ENCODE data around the gene AKT2. TPM values are rescaled to one million over a fixed set of nuclear protein-coding genes. Genes with fewer than 3 reads are reported as not detected.

AKT2 gene
- total RNA-seq, 1 experiment from 2014 or later, result 2,376 TPM

DNA sequence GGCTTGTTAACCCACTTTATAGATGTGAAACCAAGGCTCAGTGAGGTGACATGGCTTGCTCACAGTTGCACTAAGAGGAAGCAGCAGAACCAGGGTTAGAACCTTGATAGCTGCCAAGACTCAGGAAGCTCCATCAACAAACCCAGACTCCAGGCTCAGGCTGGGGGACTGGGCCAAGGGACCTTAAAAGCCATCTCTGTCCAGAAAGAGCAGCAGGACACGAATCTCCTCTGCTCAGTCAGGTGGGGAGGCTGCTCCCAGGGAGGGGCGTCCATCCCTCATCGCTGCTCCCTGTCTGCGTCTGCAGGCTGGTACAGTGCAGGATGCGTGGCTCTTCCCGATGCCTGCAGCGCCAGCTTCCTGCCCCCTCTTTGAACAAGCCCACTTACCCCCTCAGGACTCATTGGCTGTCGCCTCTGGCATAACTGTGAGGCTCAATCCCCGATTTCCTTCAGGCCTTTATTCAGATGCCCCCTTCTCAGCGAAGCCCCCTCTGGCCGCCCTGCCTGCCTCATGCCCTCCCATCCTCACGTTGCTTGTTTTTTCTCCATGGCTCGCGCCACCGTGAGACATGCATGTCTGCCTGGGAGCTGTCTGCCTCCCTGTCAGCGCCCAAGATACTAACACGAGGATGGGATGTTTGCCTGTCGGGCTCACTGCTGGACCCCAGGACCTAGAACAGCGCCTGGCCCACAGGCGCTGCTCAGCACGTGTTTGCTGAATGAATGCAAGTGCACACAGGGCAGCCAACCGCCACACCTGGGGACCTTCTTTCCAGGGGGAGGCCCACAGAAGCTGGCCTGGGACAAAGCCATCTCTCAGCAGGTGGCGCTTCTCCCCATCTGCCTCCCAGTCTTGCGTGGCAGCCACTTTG, 21.5 kb downstream of the AKT2 start:
- CTCF ChIA-PET, result interaction anchor here (0.6 to 2.3 kb wide), 10 partner anchors 11 to 1648 kb away, joined by 3 to 18 read pairs (median 4); no protein-coding TSS in a partner anchor
- Histone ChIP-seq H3K4me3 (ENCODE audit: low read depth in 2 of 2, low read length in 2 of 2) (no peak overlapping the region), H3K4me1 (ENCODE audit: control insufficient read depth, insufficient read depth, low read length) (no peaks in the 10 kb centered on the region), H3K36me3 (ENCODE audit: control insufficient read depth, insufficient read depth, low read length) (peaks cover 5% of the 10 kb centered on the region; the same call in 1 of the 2 replicates), H3K27me3 (ENCODE audit: control insufficient read depth, insufficient read depth, low read length) (no peaks in the 10 kb centered on the region), H3K9me3 (ENCODE audit: control insufficient read depth, insufficient read depth, low read depth, low read length) (no peaks in the 10 kb centered on the region), H3K27ac (ENCODE audit: low read length) (no peak overlapping the region)
- POLR2A ChIA-PET, result interaction anchor here (0.6 to 1.4 kb wide), 5 partner anchors 15 to 381 kb away, joined by 3 to 8 read pairs (median 3); no protein-coding TSS in a partner anchor
- peak; percentile 11 for ATAC-seq
- DNase-seq (ENCODE audit: low read depth, low spot score), result no peak
- in situ Hi-C loops (cut with HindIII; ENCODE audit: low pct_unique_long_range_greater_than_20kb, low sequenced_read_pairs) (loop anchor here (5.0 kb wide), 3 partner anchors 39 to 79 kb away; partner anchors contain the start of gene TTC9B), intact Hi-C loops (cut with micrococcal nuclease; ENCODE audit: unreplicated experiment) (no loop called here)
- BruUV-seq (replicated peaks), result no TSS peak
- no peak for TF ChIP-seq REST (IDR thresholded peaks at IDR 0.05; ENCODE audit: insufficient read depth in 1 of 2, low read depth in 2 of 2, low read length in 1 of 2)
- no peak for TF ChIP-seq TCF7L2 (IDR thresholded peaks at IDR 0.05; ENCODE audit: low read depth, low read length)
- no peak for TF ChIP-seq SIN3A (IDR thresholded peaks at IDR 0.05; ENCODE audit: borderline replicate concordance, insufficient read depth, low read depth, low read length)
- TF ChIP-seq POLR2AphosphoS5 (IDR thresholded peaks at IDR 0.05; ENCODE audit: low read depth, low read length), result no peak

DNA sequence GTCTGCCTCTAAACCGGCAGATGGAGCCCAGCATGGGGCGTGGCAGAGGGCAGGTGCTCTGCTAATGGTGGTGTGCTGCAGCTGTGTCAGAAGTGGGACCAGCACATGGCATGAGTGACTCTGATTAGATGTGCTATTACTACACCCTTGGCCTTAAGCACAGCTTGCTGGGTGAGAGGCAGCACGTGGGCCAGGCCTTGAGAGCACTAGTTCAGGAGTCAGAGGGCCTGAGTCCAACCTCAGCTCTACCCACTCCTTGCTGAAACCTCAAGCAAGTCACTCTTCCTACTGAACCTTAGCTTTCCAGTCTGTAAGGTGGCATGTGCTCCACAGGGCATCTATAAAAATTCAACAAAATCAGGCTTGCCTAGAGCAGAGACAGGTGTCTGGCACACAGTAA, 22.7 kb downstream of the AKT2 start:
- Histone ChIP-seq H3K4me3 (ENCODE audit: low read depth in 2 of 2, low read length in 2 of 2) (no peak overlapping the region), H3K27me3 (ENCODE audit: control insufficient read depth, insufficient read depth, low read length) (no peaks in the 10 kb centered on the region), H3K9me3 (ENCODE audit: control insufficient read depth, insufficient read depth, low read depth, low read length) (no peaks in the 10 kb centered on the region), H3K4me1 (ENCODE audit: control insufficient read depth, insufficient read depth, low read length) (peaks cover 2% of the 10 kb centered on the region), H3K27ac (ENCODE audit: low read length) (no peak overlapping the region), H3K36me3 (ENCODE audit: control insufficient read depth, insufficient read depth, low read length) (peaks cover 5% of the 10 kb centered on the region; the same call in 1 of the 2 replicates)
- in situ Hi-C loops (cut with HindIII; ENCODE audit: low pct_unique_long_range_greater_than_20kb, low sequenced_read_pairs) (loop anchor here (5.0 kb wide), 3 partner anchors 40 to 80 kb away; partner anchors contain the start of gene TTC9B), intact Hi-C loops (cut with micrococcal nuclease; ENCODE audit: unreplicated experiment) (no loop called here)
- DNase-seq (ENCODE audit: low read depth, low spot score) (no peak), ATAC-seq (peak; percentile 6)
- CTCF ChIA-PET, result interaction anchor here (0.5 to 2.3 kb wide), 6 partner anchors 23 to 128 kb away, joined by 3 to 18 read pairs (median 4); partner anchors contain the start of gene AKT2
- POLR2A ChIA-PET, result interaction anchor here (0.6 to 1.2 kb wide), 6 partner anchors 20 to 858 kb away, joined by 3 to 19 read pairs (median 5); no protein-coding TSS in a partner anchor
- BruUV-seq (replicated peaks), result no TSS peak
- TF ChIP-seq POLR2AphosphoS5 (IDR thresholded peaks at IDR 0.05; ENCODE audit: low read depth, low read length) (no peak), SIN3A (IDR thresholded peaks at IDR 0.05; ENCODE audit: borderline replicate concordance, insufficient read depth, low read depth, low read length) (no peak), CTCF (IDR thresholded peaks at IDR 0.05) (no peak), TCF7L2 (IDR thresholded peaks at IDR 0.05; ENCODE audit: low read depth, low read length) (no peak), REST (IDR thresholded peaks at IDR 0.05; ENCODE audit: insufficient read depth in 1 of 2, low read depth in 2 of 2, low read length in 1 of 2) (no peak)

All from Panc1 (cell line).